Suppressor macrophage treated with lipopolysaccharide for 1 hour (primary cell): ENCODE results near the gene SRC.

Source experiments
- DNase-seq, 3 donors: peaks; one replicate each; pipeline ENCODE4 v3.0.0-alpha.2; 2020 to 2022

The SRC gene

DNA sequence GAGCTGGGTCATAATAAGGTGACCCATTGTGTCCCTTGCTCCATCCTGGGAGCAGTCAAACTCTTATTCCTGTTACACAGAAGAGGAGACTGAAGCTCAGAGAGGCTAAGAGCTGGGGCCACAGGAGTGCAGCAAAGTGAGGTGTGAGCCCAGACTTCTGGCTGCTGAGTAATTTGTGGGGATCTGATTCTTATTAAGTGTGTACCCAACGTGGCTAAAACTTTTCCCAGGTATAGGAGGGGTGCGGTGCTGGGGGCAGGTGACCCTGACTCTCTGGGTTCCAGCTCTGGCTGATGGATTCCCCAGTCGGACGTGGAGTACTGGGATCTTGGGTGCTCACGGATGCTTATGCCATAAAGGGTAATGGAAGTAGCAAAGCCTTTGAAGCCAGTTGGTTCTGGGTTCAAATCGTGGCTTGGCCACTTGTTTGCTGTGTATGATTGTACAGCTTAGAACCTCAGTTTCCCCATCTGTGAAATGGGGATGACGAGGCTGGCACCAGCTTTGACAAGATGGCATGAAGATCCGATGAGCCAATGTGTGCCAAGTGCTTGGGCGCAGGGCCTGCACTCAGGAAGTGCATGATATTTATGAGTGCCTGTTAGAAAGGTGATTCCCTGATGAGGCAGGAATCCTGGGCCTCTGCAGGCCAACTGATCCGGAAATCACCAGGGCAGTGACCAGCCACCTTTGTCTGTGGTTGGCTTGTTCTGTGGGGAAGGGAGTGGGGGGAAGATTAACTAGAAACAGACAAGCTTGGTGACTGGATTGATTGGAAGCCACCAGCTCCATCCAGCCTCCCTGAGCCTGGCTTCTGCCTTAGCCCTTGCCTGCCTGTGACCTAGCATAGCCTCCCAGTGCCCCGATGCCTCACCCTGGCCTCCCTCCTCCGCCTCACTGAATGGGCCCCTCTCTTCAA, 6.0 kb downstream of the SRC start:
- DNase-seq: no peak

DNA sequence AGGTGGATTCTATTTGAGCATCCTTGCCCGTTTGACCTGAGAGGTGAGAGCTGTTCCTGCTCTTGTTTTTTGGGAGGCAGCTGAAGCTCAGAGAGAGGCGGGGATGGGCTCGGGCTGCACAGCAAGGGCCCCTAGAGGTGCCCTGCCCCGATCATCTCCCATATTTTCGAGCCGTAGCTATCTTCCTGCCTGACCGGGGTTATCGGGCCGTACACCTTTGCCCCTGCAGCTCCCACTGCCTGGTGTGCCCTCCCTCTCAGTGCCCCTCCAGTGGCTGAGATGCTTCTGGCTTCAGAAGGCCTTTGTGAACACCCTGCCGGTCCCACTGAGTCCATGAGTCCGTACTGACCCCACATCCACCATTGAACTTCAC, 6.7 kb downstream of the SRC start:
- DNase-seq: no peak

DNA sequence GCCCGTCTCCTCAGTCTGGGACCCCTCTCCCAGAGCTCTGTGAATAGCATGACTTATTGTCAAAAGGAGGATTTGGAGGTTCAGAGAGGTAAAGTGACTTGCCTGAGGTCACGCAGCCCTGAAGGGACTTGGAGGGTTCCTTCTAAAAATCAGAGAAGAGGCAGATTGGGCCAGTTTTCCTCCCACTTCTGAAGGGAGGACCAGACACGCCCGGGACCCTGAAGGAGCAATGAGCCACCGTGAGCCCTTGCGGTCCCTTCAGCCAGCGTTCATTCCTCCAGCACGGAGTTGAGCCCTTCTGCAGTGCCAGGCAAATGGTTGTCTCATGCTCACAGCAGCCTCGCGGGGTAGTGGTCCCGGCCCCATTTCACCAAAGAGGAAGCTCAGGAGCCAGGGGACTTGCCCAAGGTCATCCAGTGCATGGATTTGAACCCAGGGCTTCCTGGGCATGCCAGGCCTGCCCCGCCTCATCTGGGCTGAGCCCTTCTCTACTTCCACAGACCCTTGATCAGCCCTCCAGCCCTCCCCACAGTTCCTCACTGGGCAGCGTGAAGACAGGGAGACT, 7.4 kb downstream of the SRC start:
- no peak for DNase-seq

DNA sequence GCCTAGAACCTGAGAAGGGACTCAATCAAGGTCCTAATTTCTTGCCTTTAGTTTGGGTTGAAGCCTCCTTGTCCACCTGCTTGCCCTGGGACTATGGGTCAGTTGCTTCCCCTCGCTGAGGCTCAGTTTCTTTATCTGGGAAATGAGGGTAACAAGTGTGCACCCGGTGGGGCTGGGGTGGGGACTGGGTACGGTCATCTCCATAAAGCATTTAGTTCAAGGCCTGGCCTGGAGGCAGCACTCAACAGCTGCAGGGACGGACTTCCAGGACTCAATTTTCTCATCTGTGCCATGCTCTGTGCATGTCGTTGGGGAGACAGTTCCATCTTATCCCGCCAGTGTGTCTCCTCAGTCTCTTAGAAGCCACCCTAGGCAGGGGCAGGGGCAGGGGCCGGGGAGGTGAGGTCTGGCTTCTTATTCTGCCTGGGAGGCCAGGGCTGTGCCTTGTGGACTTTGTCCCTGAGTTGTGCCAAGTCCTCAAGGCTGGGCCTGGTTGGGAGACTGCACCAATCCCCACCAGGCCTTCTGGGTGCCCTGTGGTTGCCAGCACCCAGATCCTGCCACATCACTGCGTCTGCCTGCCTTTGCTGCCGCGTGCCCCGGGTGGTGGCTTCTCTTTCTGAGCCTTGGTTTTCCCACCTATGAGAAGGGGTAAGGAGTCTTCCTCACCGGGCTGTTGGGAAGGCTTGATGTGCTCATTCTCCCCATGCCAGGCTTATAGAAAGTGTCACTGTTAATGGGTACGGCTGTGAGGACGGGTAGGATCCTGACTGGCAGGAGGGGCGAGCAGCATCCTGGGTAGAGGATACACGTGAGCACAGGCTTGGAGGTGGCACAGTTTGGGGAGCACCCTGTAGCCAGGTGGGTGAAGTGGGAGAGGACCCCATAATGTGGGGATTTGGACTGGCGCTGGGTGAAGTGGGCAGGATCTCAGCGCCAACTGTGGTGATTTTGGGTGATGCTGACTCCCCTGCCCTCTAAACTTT, 8.6 kb downstream of the SRC start:
- DNase-seq: no peak

DNA sequence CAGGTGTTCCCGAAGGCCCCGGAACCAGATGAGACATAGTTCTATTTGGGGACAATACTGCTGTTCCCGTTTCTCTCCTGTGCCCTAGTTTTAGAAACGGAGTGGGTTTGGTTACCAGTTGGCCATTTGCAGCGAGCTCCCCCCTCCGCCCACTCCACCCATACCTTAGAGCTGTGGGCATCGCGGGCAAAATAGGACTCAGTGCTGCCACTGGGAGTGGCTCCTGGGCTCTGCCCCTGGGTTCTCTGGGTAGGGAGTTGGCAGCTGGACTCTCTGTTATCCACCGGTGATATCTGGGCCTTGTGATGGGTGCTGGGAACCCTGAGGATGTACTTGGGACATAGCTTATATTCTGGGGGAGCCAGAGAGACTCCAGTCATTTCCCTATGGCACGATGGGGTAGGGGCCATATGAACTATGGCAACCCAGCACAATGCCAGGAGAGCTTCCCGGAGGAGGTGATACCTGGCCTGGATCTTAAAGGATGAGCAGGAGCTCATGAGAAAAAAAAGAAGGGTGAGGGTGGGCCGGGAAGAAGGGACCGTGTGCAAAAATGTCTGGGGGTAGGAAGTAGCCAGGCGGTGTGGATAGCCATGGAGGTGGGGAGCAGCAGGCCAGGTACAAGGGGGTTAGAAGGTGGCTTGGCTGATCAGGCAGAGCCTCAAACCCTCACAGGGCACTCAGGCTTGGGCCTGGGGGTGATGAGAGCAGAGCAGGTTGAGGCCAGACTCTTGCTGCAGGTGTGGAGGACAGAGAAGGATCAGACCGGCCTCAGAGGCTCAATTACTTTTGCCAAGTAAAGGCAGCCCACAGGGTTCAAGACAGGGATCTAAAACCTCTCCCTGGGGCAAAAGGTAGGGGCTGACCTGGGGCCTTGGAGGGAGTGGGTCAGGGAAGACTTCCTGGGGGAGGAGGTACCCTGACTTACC, 9.6 kb downstream of the SRC start:
- no peak for DNase-seq

DNA sequence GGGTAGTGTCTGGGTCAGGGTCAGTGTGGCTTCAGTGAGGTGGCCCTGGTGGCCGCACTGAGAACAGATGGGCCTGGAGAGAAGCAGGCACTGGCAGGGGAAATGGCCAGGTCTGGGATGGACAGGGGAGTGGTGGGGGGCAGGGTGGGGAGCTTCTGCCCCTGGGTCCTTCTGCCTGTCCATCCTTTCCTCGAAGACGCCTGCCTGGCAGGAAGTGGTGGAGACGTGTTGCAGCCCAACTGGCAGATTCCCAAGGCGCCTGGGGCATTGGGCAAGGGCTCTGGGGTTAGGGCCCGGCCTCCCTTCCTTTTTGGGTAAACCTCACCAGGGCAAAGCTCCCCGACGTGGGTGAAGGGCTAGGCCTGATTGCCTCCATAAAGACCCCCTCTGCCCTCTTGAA, 10.4 kb downstream of the SRC start:
- DNase-seq: peak in 2 of 3 donors; percentile 61 to 71

DNA sequence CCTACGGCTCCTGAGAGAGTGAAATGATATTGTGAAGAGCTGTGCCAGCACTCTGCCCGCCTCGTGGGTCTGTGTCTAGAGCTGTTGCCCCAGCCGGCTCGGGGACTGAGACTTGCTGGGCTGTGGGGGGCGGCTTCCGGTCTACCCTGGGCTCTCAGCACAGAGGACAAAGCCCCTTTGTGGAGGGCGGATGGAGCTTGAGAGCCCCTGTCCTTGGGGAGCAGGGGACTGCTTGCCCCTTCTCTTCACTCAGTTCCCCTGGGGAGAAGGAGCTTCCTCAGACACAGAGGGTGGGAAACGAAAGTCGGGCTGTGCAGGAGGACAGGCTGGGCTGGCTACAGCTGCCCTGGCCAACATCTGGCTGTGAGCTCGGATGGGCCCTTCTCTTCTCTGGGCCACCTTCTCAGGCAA, 11.0 kb downstream of the SRC start:
- DNase-seq: peak in 1 of 3 donors; percentile 45

DNA sequence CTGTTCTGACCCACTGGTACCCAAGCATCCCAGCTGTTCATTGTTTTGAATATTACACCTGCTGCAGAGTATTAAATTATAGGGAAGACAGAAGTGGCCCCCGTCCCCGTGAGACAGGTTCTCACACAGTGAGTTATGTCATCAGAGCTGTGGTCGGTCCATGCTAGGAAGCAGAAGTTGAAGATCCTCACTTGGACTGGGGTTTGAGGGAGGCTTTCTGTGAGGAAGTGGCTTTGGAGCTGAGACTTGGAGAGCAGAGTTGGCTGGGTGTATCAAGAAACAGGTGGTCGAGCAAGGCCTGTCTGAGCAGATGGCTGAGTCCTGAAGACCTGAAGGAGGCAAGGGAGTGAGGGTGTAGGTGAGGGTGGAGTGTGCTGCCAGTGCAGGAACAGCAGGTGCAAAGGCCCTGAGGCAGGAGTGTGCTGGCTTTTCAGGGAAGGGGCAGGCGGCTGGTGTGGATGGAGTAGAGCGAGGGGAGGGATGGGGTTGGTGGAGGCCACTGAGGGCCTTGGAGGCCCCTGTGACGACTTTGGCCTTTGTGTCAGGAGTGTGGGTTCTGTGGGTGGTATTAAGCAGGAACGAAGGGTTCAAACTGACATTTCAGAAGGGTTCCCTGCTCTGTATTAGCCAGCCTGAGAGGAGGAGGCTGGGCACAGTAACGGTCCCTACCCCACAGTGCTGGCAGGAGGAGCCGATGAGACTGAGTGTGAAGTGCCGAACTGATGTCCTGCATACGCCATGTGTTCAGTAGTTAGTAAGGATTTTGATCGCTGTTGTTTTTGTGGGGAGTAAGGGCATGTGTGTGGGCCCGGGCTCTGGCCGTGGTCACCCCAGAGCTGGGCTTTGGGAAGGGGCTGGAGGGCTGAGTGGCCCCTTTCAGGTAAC, 11.8 kb downstream of the SRC start:
- peak; percentile 74 to 78 (median 75) for DNase-seq

DNA sequence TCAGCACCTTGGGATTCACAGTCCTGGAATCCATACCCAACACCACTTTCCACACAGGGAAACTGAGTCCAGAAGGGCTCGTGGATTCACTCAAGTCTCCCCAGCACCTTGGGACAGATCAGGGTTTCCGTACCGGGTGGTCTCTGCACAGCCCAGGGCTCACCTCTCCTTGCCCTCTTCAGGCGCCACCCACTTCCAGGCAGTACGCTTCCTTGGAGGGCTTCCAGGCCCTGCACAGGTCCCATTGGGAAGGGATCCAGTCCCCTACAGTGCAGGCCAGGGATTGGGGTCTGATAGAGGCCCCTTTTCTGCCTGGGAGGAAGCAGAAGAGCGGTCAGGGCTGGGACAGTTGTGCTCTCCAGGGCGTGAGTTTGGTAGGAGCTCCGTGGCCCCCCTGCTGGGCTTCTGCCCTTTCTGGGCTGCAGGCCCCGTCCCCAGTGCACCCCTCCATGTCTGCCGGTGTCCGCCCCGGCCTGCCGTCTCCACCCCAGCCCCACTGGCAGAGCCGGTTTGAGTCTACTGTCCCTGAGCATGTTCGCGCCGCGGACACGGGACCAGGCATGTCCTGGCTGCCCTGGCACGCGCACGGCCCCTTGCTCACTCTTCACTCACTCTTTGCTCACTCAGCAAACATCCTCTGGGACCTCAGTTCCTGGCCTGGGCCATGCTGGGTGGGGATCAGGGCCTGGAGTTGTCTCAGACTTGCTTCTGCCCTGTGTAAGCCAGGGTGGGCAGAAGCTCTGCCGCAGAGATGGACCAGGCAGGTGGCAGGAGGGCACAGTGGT, 12.6 kb downstream of the SRC start:
- no peak for DNase-seq

DNA sequence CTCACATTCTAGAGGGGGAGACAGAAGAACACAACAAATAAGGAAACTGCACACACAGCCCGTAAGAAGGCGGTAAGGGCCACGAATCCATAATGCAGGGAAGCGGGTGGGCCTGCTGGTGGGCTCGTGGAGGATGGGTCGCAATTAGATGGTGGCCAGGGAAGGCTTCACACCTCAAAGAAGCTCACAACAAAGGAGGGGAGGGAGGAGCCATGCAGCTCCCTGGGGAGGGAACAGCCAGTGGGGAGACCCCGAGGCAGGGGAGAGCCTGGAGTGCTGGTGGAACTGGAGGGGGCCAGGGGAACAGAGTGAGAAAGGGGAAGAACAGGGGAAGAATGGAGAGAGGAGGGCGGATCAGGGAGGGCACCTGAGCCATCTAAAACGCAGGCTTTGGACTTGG, 13.4 kb downstream of the SRC start:
- no peak for DNase-seq

DNA sequence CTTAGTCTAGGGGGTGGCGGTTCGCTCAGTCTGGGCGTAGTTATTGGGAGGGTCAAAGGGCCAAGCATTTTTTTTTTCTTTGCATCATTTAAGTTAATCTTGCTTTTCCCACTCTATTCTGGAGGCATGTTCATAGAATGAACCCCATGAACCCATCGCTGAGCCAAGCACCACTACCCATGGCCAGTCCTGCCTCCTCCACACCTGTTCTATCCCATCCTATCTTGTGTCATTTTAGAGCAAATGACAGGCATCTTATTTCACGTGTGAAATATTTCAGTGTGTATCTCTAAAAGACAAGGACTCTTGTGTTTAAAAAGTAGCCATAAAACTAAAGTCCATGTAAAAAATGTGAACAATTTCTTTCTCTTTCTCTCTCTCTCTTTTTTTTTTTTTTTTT, 13.9 kb downstream of the SRC start:
- DNase-seq: no peak

DNA sequence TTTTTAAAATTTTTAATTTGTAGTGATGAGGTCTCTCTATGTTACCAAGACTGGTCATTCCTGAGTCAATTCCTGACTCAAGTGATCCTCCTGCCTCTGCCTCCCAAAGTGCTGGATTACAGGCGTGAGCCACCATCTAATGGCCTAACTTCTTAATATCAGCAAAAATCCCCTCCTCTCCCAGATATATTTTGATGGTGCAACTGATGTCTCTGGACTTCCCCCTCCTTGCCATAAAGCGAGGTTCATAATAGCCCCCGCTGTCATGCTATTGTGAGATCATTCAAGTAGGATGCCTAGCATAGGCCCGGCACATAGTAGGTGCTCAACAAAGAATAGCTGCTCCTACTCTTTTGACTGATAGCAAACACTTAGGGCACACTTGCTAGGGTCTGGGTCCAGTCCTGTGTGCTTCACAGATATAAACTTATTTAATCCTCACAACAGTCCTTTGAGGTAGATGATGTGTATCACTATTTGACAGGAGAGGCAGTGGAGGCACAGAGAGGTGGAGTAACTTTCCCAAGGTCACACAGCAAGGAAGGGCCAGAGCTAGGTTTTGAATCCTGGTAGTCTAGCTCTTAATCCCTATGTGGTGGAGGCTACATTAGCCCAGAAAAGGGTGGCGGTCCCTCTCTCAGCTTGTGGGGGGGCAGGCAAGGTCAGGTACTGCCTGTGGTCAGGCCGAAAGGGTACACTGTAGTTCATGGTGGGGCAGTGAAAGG, 14.6 kb downstream of the SRC start:
- DNase-seq: peak; percentile 75 to 82 (median 77)

DNA sequence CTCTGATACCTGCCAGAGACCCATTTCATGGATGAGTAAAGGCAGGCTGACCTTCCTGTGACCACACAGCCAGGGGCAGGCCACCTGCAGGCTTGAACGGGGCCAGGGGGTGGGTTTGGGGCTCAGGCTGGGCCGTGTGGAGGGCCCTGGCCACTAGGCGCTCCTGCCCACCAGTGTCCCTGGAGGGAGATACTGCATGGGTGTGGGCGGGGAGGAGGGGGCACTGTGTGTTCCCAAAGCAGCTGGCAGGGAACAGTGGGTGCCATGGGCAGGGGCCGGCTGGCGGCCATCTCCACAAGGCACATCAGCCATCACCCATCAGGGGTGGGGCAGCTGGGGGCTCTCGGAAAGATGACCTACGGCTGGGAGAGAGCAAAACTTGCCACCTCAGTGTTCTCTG, 15.4 kb downstream of the SRC start:
- no peak for DNase-seq

DNA sequence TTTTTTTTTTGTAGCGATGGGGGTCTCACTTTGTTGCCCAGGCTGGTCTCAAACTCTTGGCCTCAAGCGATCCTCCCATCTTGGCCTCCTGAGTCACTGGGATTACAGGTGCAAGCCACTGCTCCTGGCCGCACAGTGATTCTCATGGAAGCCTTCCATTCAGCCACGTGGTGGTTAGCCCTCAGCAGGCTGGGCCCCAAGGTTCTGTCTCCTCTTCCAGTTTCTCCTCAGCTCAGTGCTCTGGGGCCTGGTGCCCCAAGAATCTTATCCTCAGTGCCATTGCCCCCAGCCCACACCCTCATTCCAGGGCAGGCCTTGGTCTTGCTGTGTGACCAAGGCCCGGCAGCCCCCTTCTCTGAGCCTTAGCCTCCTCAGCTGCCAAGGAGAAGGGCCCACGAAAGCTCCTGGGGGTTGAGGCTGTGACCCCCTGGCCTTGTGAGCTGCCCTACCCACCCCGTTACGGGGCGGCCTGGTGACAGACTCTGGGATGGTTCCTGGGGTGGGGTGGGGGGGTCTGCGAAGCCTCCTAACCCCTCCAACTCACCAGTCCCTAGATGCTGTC, 16.4 kb downstream of the SRC start:
- DNase-seq: no peak

DNA sequence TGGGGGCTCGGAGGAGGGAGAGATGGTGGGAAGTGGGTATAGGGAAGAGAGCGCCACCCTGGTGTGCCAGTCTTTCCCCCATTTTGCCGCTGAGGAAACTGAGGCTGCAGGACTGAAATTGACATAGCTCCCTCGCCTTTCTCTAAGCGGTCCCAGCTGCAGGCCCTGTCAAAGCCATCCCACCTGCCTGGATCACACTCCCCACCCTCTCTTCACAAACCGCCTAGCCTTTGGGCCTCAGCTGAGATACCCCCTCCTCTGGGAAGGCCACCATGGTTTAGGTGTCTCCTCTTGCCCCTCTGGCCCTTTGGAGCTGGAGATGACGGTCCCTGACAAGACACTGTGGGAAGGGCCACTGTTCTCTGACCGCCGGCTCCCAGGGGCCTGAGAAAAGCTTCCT, 16.9 kb downstream of the SRC start:
- no peak for DNase-seq

DNA sequence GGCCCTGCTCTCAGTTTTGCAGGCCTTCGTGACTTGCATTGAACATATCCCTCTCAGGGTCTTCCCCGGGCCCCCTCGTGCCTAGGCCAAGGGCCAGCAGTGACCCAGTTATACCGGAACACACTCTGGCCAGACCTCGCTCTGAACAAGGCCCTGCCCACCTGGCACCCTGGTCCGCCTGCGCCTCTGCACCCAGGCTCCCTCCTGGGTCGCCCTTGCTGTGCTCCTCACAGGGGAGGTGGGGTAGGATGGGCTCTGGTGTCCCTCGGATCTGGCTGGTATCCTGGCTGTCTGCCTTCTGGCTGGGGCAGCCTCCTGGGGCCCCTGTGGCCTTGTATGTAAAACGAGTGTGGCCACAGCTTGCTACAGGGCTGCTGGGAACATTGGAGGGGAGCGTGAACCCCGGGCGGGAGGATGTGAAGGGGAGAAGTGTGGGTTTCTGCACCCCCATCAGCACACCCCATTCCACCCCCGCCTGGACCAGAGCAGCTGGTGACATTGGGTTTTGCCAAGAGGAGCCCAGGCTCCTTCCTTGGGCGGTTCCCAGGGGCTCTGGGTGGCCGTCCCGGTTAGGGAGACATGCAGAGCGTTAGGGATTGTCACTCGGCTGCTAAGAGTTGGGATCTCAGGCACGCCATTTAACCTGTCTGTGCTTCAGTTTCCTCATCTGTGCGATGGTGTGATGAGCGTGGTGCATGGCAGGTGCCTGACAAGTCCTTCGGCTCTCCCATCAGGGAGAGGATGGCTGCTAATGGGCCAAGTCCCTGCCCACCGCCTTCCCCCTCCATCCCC, 17.5 kb downstream of the SRC start:
- no peak for DNase-seq

DNA sequence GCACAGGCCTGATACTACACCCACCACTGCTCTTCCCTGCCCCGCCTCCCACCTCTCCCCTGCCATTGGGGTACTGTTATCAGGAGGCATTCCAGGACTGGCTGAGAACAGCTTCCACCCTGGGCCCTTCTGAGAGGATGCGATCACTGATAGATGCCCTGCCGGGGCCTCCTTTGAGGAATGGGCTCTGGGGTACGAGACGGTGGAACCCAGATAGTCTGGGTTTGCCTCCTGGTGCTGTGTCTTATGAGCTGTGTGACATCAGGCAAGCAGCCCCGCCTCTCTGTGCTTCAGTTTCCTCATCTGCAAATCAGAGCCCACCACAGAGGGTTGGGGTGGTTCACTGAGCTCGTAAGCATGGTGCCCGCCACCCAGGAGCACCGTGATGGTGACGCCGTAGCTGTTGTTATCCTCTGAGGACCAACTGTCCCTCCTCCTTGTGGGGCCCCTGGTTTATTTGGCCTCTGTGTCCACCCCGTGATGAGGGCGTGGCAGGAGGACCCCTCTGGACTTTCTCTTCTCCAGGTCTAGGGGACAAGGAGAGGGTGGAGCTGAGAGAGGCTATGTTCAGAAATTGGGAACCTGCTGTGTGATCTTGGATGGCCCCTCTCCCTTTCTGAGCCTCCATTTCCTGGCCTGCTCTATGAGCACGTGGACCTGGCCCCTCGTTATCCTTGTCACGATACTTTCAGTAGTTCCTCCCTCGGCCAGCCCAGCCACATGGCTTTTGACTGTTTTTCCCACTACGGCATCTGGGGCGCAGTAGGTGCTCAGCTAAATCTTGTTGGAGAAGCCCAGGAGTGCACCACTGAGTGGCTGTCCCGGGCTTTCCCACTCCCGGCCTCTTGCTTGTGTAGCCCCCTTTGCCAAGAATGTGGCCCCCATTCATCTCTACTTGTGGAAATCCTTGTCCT, 18.3 kb downstream of the SRC start:
- DNase-seq: no peak
